Fibroblast of lung (primary cell): Measurements from ENCODE around the gene RXRA.

Experiments
- CTCF ChIP-seq, 2 donors: IDR thresholded peaks in 1 of 2; conservative IDR thresholded peaks in 1 of 2; 1 replicate in 1 of 2; 2 replicates in 1 of 2; pipeline ENCODE4 v1.5.1; 2011 to 2012; ENCODE audit warnings: low read length in 2 of 2, control low read depth in 1 of 2, inconsistent platforms in 1 of 2, low read depth in 1 of 2, mild to moderate bottlenecking in 1 of 2
- EZH2 ChIP-seq: IDR thresholded peaks from 2 replicates; pipeline ENCODE4 v1.5.1; 2012; ENCODE audit warnings: low read length, control low read depth, mild to moderate bottlenecking; ENCODE audit errors: missing control alignments

GRCh38 chr9:134401391-134401790, 75.1 kb downstream of the RXRA start:
- TF ChIP-seq EZH2 (no peak), CTCF (conservative IDR thresholded peaks at IDR 0.05 in 1 of 2, IDR thresholded peaks at IDR 0.05 in 1 of 2; ENCODE audit: low read depth in 1 of 2, low read length in 2 of 2) (no peak)
